Prostate gland (tissue), 2 donors: ENCODE measurements around the gene NDRG2. TPM values are rescaled to one million over a fixed set of nuclear protein-coding genes. Genes with fewer than 3 reads are reported as not detected.

Source experiments
- DNase-seq: peaks from one replicate; pipeline ENCODE4 v3.0.0-alpha.2; 2019; ENCODE audit warnings: low spot score
- H3K27ac ChIP-seq, 2 donors: fragments of 200-600 bp; sonication (generic); 2 replicates each; pipeline ENCODE4 v1.5.1; 2017 to 2019
- H3K27me3 ChIP-seq: fragments of 200-600 bp; sonication (generic); replicated peaks from 2 replicates; pipeline ENCODE4 v1.5.1; 2019; ENCODE audit not compliant: insufficient read depth
- H3K36me3 ChIP-seq, 2 donors: fragments of 200-600 bp; sonication (generic); 1 replicate in 1 of 2; 2 replicates in 1 of 2; pipeline versions ENCODE4 v1.5.1 to v1.8.1; 2017 to 2019
- H3K4me1 ChIP-seq: fragments of 200-600 bp; sonication (generic); replicated peaks from 2 replicates; pipeline ENCODE4 v1.5.1; 2019
- H3K4me3 ChIP-seq, 2 donors: fragments of 200-600 bp; sonication (generic); 2 replicates each; pipeline ENCODE4 v1.5.1; 2017 to 2019
- H3K9me3 ChIP-seq: fragments of 200-600 bp; sonication (generic); 2 replicates; pipeline ENCODE4 v1.5.1; 2017
- CTCF ChIP-seq, 4 experiments: fragments of 200-600 bp in 2 of 4; fragments of 450-650 bp in 2 of 4; sonication (generic) in 2 of 4; IDR thresholded peaks; 1 replicate in 3 of 4; 2 replicates in 1 of 4; pipeline ENCODE4 v1.5.1; 2016 to 2019; ENCODE audit warnings: antibody characterized with exemption in 4 of 4, mild to moderate bottlenecking in 2 of 4, moderate library complexity in 2 of 4
- POLR2A ChIP-seq: fragments of 450-650 bp; IDR thresholded peaks from one replicate; pipeline ENCODE4 v1.6.1; 2016; ENCODE audit warnings: antibody characterized with exemption, mild to moderate bottlenecking
- POLR2AphosphoS5 ChIP-seq: sonication (generic); formaldehyde crosslinking; IDR thresholded peaks from one replicate; pipeline ENCODE4 v1.6.1; 2017; ENCODE audit warnings: antibody characterized with exemption
- WGBS: methylation state at CpG from one replicate; pipeline ENCODE4 v1.1.5; 2018; 5-methylcytosine and 5-hydroxymethylcytosine counted together
- intact Hi-C: fragments of 100-400 bp; cut with DNase I; formaldehyde crosslinking; loops from one replicate; pipeline ENCODE4 v1.14.2; 2022
- total RNA-seq, 2 donors: library from RNA; depleted of rRNA; stranded (reverse); fragments of >200 nt; gene quantifications; one replicate each; pipeline ENCODE4 v1.1.0, GENCODE V29; 2016

Gene NDRG2
- total RNA-seq, 2 donors from 2014 or later: 230 to 304 TPM

- no peaks in the 10 kb centered on the region for H3K9me3 ChIP-seq
- no peaks in the 10 kb centered on the region for H3K27me3 ChIP-seq
- intact Hi-C loops: loop anchor here (2.0 kb wide), 1 partner anchor 24 kb away; no protein-coding TSS in a partner anchor
- 12% methylated on average over 45 of the region's 45 CpGs for WGBS
- peak overlapping the region; percentile 77 to 79 for H3K27ac ChIP-seq
- peaks cover 15% of the 10 kb centered on the region for H3K4me1 ChIP-seq
- peak; percentile 43 for DNase-seq
- peak overlapping the region; percentile 51 to 62 for H3K4me3 ChIP-seq
- H3K36me3 ChIP-seq: no peaks in the 10 kb centered on the region
- TF ChIP-seq POLR2AphosphoS5: no peak
- TF ChIP-seq CTCF (IDR thresholded peaks at IDR 0.05): peak; percentile 33 to 74 (median 58)
Observed at GRCh38 chr14:21068521-21069387, 43.9 kb upstream of the NDRG2 start.

DNA sequence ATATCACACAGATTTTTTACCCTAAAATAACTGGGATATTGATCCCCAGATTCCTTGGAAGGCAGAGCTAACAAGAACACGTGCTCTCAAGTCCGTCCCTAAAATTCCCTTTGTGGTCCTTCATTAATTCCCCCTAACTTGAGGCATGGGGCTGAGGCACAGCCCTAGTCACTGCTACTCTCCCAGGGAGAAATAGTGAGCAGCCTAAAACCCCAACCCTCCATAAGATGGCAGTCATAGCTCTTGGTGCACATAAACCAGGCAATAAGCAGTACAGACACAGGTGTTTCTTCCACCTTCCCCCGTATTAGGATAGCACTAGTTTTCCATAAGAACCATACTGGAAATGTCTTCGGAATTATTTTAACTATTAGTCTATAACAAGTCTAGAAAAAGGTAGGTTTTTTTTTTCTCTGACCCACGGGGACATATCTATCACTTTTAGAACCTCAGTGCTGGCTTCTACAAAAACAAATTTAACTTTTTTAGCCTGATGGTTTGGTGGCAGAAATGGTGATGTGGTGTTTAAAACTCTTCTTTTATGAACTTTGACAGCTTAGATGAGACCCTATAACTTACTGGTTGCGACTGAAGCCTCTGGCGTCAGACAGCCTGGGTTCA, 42.1 kb upstream of the NDRG2 start:
- no peaks in the 10 kb centered on the region for H3K9me3 ChIP-seq
- intact Hi-C loops: no loop called here
- no peak overlapping the region for H3K4me3 ChIP-seq
- no peak for TF ChIP-seq POLR2A
- TF ChIP-seq POLR2AphosphoS5: no peak
- no peak for TF ChIP-seq CTCF (IDR thresholded peaks at IDR 0.05)
- no peak overlapping the region for H3K27ac ChIP-seq
- no peak for DNase-seq
- H3K27me3 ChIP-seq: no peaks in the 10 kb centered on the region
- WGBS: 82% methylated on average over 7 of the region's 7 CpGs
- H3K36me3 ChIP-seq: no peaks in the 10 kb centered on the region
- H3K4me1 ChIP-seq: peaks cover 15% of the 10 kb centered on the region

DNA sequence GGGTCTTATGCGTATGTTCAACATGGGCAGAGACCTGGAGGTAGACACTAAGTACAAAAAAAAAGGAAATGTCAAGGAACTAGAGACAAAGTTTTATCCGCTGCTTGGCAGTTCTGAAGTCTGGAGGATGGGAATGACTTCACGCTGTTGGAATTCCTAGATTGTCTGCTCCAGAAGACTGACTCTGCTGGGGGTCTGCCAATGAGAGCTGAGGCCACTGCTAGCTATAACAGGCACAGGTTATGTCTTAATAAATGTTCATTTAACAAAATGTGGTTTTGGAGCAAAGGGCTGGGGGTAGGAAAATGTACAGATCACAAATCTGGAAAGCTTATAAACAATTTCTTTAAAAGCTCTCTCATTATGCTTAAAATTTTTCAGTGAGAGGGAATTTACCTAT, 38.6 kb upstream of the NDRG2 start:
- TF ChIP-seq POLR2A: no peak
- TF ChIP-seq CTCF (IDR thresholded peaks at IDR 0.05): no peak
- no peak for TF ChIP-seq POLR2AphosphoS5
- intact Hi-C loops: no loop called here
- Histone ChIP-seq H3K9me3 (no peaks in the 10 kb centered on the region), H3K36me3 (no peaks in the 10 kb centered on the region), H3K27ac (no peak overlapping the region), H3K27me3 (no peaks in the 10 kb centered on the region), H3K4me3 (no peak overlapping the region), H3K4me1 (no peaks in the 10 kb centered on the region)
- DNase-seq: no peak
- 62% methylated on average over 3 of the region's 3 CpGs for WGBS

DNA sequence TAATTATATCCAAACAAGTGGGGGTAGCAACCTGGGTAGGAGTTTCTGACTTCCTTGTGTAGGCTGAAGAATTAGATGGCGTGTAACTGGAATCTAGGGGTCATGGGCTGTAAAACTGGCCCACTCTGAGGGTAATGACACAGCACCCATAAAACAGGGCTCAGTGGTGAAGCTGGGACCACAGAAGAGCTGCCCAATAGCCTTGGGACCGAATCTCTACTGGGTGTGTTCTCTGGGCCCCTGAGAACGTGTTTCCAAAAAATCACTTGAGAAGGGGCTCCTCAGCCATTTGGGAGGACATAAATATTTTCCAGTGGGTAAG, 36.4 kb upstream of the NDRG2 start:
- H3K36me3 ChIP-seq: no peaks in the 10 kb centered on the region
- H3K4me3 ChIP-seq: no peak overlapping the region
- 83% methylated on average over 3 of the region's 3 CpGs for WGBS
- no peaks in the 10 kb centered on the region for H3K4me1 ChIP-seq
- TF ChIP-seq POLR2AphosphoS5 (no peak), CTCF (IDR thresholded peaks at IDR 0.05) (no peak), POLR2A (no peak)
- intact Hi-C loops: no loop called here
- H3K27ac ChIP-seq: no peak overlapping the region
- DNase-seq: no peak
- H3K9me3 ChIP-seq: no peaks in the 10 kb centered on the region
- H3K27me3 ChIP-seq: no peaks in the 10 kb centered on the region
